AG09319 (cell line): ENCODE measurements around the gene CDKN2B-AS1.

Source experiments
- DNase-seq: peaks from one replicate; pipeline ENCODE4 v3.0.0-alpha.2; 2010; ENCODE audit warnings: low read depth; ENCODE audit errors: extremely low read depth
- CTCF ChIP-seq: IDR thresholded peaks from 2 replicates; pipeline ENCODE4 v1.5.1; 2011; ENCODE audit warnings: low read depth, mild to moderate bottlenecking, inconsistent platforms, low read length, moderate library complexity

CDKN2B-AS1 gene

DNA sequence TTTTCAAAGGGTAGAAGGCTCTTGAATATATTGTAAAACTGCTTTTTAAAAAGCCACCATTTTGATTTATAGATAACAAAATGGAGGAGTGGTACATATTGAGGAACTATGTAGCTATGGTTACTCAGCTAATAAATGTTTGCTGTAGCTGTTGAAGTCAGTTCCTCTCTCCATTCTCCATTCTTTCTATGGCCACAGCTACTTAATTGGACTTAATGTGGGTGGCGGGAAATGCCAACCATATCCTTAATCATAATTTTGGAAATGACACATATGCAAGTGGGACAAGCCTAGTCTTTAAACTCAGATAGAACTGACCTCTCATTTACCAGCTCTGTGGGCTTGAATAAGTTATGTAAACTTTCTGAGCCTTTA lies 11.0 kb upstream of the CDKN2B-AS1 start:
- no peak for TF ChIP-seq CTCF
- no peak for DNase-seq

- DNase-seq, result no peak
- no peak for TF ChIP-seq CTCF
These were observed 10.5 kb upstream of the CDKN2B-AS1 start for GRCh38 chr9:21984101-21984500.

GRCh38 chr9:21985964-21986667 lies 8.5 kb upstream of the CDKN2B-AS1 start:
- DNase-seq, result no peak

GRCh38 chr9:21988056-21988990 lies 6.3 kb upstream of the CDKN2B-AS1 start:
- no peak for TF ChIP-seq CTCF
- DNase-seq, result no peak

More at GRCh38 chr9:21985964-21986667, 8.5 kb upstream of the CDKN2B-AS1 start:
- no peak for TF ChIP-seq CTCF

- no peak for TF ChIP-seq CTCF
- DNase-seq, result no peak
These were observed 5.0 kb upstream of the CDKN2B-AS1 start for GRCh38 chr9:21989440-21990189.

GRCh38 chr9:21991072-21991959 lies 3.3 kb upstream of the CDKN2B-AS1 start:
- TF ChIP-seq CTCF, result no peak
- DNase-seq, result no peak
